Measurements from ENCODE around the gene RASSF7. TPM values are rescaled to one million over a fixed set of nuclear protein-coding genes. Genes with fewer than 3 reads are reported as not detected.

RASSF7 gene
- total RNA-seq, 1 donor from 2014 or later, result 72.5 TPM

DNA sequence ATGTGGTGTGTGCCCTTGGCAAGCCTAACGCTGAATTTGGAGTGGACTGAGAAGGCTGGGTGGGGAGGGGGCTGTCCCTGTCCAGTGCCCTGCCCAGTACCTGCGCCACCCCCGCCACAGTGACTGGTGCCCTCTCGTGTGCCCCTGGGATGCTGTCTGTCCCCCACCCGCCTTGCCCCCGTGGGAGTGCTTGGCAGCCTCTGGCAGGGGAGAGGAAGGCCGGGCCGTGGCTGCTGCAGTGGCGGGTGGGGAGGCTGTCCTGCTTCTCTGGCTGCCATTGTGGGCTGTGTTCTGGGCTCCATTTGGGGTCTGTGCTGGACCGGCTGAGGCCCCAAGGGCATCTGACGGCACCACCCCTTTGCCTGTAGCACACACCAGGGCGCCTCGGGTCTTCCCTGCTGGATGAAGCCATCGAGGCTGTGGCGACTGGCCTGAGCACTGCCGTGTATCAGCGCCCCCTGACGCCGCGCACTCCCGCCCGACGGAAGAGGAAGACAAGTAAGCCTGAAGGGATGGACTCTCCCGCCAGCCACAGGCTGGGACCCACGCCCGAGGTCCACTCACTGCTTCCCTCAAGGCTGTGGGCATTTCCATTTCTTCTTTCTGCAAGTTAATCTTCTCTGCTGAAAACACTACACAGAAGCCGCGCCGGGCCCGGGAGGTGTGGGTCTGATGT lies 37.4 kb downstream of the RASSF7 start:
- Histone ChIP-seq H3K4me3 (ENCODE audit: low read depth, low read length) (no peak overlapping the region), H3K36me3 (ENCODE audit: control insufficient read depth, insufficient read depth, low read length) (peaks cover 3% of the 10 kb centered on the region), H3K27me3 (ENCODE audit: control insufficient read depth, insufficient read depth, low read length) (no peaks in the 10 kb centered on the region)
- DNase-seq (ENCODE audit: low read depth), result no peak
- TF ChIP-seq, protein P1, sequence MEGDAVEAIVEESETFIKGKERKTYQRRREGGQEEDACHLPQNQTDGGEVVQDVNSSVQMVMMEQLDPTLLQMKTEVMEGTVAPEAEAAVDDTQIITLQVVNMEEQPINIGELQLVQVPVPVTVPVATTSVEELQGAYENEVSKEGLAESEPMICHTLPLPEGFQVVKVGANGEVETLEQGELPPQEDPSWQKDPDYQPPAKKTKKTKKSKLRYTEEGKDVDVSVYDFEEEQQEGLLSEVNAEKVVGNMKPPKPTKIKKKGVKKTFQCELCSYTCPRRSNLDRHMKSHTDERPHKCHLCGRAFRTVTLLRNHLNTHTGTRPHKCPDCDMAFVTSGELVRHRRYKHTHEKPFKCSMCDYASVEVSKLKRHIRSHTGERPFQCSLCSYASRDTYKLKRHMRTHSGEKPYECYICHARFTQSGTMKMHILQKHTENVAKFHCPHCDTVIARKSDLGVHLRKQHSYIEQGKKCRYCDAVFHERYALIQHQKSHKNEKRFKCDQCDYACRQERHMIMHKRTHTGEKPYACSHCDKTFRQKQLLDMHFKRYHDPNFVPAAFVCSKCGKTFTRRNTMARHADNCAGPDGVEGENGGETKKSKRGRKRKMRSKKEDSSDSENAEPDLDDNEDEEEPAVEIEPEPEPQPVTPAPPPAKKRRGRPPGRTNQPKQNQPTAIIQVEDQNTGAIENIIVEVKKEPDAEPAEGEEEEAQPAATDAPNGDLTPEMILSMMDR (IDR thresholded peaks at IDR 0.05; ENCODE audit: insufficient read depth, low read length, poor library complexity, severe bottlenecking), result no peak

DNA sequence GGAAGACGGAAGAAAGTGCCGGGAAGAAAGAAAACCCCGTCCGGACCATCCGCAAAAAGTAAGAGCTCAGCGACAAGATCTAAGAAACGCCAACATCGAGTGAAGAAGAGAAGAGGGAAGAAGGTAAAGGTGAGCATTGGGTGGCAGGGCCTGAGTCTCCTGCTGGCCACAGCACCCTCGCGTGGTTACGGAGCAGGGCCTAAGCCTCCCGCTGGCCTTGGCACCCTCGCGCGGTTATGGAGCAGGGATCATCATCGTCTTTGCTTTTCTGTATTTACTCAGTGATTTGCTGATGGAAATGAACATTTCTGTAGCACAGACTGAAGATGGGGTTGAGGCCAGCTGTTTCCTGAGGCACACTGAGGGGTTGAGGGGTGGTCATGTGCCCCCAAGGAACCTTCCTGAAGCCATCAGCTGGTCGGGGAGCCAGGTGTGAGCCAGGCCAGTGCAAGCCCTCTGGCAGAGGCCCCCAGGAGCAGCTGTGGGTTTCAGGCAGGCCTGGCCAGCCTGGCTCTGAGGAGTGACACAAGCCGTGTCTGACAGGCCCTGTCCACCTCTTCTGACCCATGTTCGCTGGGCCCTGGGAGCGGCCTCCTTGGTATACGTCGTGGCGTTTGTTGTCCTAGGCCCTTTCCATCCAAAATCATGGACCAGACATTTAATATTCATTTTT lies 40.9 kb downstream of the RASSF7 start:
- no peak for DNase-seq (ENCODE audit: low read depth)
- H3K27me3 ChIP-seq (ENCODE audit: control insufficient read depth, insufficient read depth, low read length), result no peaks in the 10 kb centered on the region
- peaks cover 6% of the 10 kb centered on the region for H3K36me3 ChIP-seq (ENCODE audit: control insufficient read depth, insufficient read depth, low read length)
- H3K4me3 ChIP-seq (ENCODE audit: low read depth, low read length), result no peak overlapping the region
- TF ChIP-seq, protein P1 (IDR thresholded peaks at IDR 0.05; ENCODE audit: insufficient read depth, low read length, poor library complexity, severe bottlenecking), result no peak

DNA sequence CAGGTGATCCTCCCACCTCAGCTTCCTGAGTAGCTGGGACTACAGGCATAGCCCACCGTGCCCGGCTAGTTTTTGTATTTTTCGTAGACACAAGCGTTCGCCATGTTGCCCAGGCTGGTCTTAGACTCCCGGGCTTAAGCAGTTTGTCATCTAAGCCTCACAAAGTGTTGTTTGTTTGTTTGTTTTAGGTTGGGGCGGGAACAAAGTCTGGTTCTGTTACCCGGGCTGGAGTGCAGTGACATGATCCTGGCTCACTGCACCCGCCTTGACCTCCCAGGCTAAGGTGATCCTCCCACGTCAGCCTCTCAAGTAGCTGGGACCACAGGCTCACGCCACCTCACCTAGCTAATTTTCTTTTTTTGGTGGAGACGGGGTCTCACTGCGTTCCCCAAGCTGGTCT lies 42.4 kb downstream of the RASSF7 start:
- TF ChIP-seq, protein P1 (IDR thresholded peaks at IDR 0.05; ENCODE audit: insufficient read depth, low read length, poor library complexity, severe bottlenecking), result no peak
- peaks cover 3% of the 10 kb centered on the region for H3K36me3 ChIP-seq (ENCODE audit: control insufficient read depth, insufficient read depth, low read length)
- no peak for DNase-seq (ENCODE audit: low read depth)

DNA sequence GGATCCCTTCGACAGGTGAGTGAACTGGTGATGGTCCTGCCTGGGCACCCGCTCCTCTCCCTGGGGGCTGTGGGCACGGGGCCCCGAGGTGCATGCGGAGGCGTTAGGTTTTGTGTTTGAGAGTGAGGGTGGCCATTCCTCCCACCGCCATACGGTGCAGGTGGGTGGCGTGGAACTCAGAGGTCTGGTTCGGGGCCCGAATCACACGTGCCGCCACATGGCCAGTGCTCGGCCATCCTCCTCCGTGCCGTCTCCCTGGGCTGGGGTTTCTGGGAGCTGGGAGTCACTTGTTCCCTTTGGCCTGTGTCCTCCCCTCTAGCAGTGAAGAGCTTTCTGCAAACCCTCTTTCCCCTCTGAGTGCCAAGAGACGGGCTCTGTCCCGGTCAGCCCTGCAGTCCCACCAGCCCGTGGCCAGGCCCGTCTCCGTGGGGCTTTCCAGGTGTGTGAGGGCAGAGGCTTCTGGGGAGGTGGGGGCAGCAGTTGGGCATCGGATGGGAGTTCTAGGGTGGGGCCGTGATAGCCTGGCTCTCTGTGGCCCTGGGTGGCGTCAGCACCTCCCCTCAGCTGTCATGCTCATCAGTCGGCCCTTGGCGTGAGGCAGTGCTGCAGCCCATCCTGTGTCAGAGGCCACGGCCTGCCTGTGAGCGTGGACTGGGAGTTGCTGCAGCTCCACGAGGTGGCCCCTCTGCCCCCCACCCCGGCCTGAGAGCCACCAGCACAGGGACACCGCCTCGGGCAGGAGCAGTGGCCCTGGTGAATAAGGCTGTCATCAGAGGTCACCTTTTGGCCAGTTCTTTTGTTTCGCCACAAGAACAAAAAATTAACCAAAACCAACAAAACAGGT lies 44.7 kb downstream of the RASSF7 start:
- no peaks in the 10 kb centered on the region for H3K27me3 ChIP-seq (ENCODE audit: control insufficient read depth, insufficient read depth, low read length)
- TF ChIP-seq, protein P1 (IDR thresholded peaks at IDR 0.05; ENCODE audit: insufficient read depth, low read length, poor library complexity, severe bottlenecking), result no peak
- DNase-seq (ENCODE audit: low read depth), result no peak
- H3K4me3 ChIP-seq (ENCODE audit: low read depth, low read length), result no peak overlapping the region
- H3K36me3 ChIP-seq (ENCODE audit: control insufficient read depth, insufficient read depth, low read length), result peaks cover 4% of the 10 kb centered on the region

More for the DNA sequence above, 42.4 kb downstream of the RASSF7 start:
- Histone ChIP-seq H3K4me3 (ENCODE audit: low read depth, low read length) (no peak overlapping the region), H3K27me3 (ENCODE audit: control insufficient read depth, insufficient read depth, low read length) (no peaks in the 10 kb centered on the region)

DNA sequence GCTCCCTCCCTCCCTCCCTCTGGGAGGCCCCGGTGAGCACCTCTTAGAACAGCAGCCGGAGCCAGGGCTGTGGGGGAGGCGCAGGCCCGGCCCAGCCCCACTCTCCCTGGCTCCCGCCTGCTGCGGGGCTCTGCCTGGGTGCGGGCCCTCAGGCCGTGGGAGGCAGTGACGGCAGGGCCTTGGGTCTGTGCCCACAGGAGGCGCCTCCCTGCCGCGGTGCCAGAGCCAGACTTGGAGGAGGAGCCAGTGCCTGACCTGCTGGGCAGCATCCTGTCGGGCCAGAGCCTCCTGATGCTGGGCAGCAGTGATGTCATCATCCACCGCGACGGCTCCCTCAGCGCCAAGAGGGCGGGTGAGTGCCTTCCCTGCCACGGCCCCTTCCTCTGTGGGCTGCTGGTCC lies 45.5 kb downstream of the RASSF7 start:
- TF ChIP-seq, protein P1 (IDR thresholded peaks at IDR 0.05; ENCODE audit: insufficient read depth, low read length, poor library complexity, severe bottlenecking), result no peak
- H3K4me3 ChIP-seq (ENCODE audit: low read depth, low read length), result no peak overlapping the region
- peaks cover 5% of the 10 kb centered on the region for H3K36me3 ChIP-seq (ENCODE audit: control insufficient read depth, insufficient read depth, low read length)
- DNase-seq (ENCODE audit: low read depth), result peak; percentile 18
- H3K27me3 ChIP-seq (ENCODE audit: control insufficient read depth, insufficient read depth, low read length), result no peaks in the 10 kb centered on the region

All from kidney epithelial cell (primary cell).